Lower lobe of right lung (tissue), 2 donors: ENCODE results near the gene TBL1XR1. TPM values are rescaled to one million over a fixed set of nuclear protein-coding genes. Genes with fewer than 3 reads are reported as not detected.

ENCODE experiments used
- ATAC-seq, 2 donors: fragments of 200-7000 bp; cut with Tn5 transposase; one replicate each; pipeline ENCODE4 v1.9.1; 2020 to 2022; ENCODE audit warnings: mild to moderate bottlenecking in 2 of 2, moderate library complexity in 2 of 2
- DNase-seq: peaks from one replicate; pipeline ENCODE4 v3.0.0-alpha.2; 2020
- H3K27ac ChIP-seq: fragments of 200-600 bp; one replicate; pipeline ENCODE4 v1.8.0; 2022
- H3K27me3 ChIP-seq: fragments of 200-600 bp; one replicate; pipeline ENCODE4 v1.8.0; 2022; ENCODE audit warnings: low read depth
- H3K36me3 ChIP-seq: fragments of 200-600 bp; one replicate; pipeline ENCODE4 v1.8.0; 2022; ENCODE audit warnings: mild to moderate bottlenecking
- H3K4me1 ChIP-seq: fragments of 200-600 bp; one replicate; pipeline ENCODE4 v1.8.0; 2022
- H3K4me3 ChIP-seq: fragments of 200-600 bp; one replicate; pipeline ENCODE4 v1.8.0; 2022; ENCODE audit warnings: mild to moderate bottlenecking
- H3K9me3 ChIP-seq: fragments of 200-600 bp; one replicate; pipeline ENCODE4 v1.8.0; 2022
- intact Hi-C: fragments of 100-400 bp; cut with DNase I; formaldehyde crosslinking; loops from one replicate; pipeline ENCODE4 v1.11.0; 2022
- total RNA-seq: library from RNA; stranded (reverse); fragmentation: NEBNext Ultra II Directional; extraction: Animal tissue kit (Norgen Biotek cat#: 25700); gene quantifications from one replicate; pipeline ENCODE4 v1.2.1, GENCODE V29; 2021
- TF ChIP-seq, protein P1 (sequence below): fragments of 200-600 bp; IDR thresholded peaks from one replicate; pipeline ENCODE4 v1.8.0; 2022; ENCODE audit warnings: antibody characterized with exemption, mild to moderate bottlenecking
- donor health status: DM: no; HTN: yes; CAD: no; lungs with severe emphysema.

Gene TBL1XR1
- total RNA-seq, 1 donor from 2014 or later = 160 TPM

- no peak overlapping the region for H3K27ac ChIP-seq
- H3K4me3 ChIP-seq = no peak overlapping the region
- peaks cover 12% of the 10 kb centered on the region for H3K4me1 ChIP-seq
- TF ChIP-seq, protein P1, sequence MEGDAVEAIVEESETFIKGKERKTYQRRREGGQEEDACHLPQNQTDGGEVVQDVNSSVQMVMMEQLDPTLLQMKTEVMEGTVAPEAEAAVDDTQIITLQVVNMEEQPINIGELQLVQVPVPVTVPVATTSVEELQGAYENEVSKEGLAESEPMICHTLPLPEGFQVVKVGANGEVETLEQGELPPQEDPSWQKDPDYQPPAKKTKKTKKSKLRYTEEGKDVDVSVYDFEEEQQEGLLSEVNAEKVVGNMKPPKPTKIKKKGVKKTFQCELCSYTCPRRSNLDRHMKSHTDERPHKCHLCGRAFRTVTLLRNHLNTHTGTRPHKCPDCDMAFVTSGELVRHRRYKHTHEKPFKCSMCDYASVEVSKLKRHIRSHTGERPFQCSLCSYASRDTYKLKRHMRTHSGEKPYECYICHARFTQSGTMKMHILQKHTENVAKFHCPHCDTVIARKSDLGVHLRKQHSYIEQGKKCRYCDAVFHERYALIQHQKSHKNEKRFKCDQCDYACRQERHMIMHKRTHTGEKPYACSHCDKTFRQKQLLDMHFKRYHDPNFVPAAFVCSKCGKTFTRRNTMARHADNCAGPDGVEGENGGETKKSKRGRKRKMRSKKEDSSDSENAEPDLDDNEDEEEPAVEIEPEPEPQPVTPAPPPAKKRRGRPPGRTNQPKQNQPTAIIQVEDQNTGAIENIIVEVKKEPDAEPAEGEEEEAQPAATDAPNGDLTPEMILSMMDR = no peak
- H3K36me3 ChIP-seq = no peaks in the 10 kb centered on the region
- intact Hi-C loops = loop anchor here (10.0 kb wide), 1 partner anchor 137 kb away; the partner anchor contains the start of gene TBL1XR1
- no peaks in the 10 kb centered on the region for H3K9me3 ChIP-seq
- ATAC-seq = no peak
- H3K27me3 ChIP-seq = no peaks in the 10 kb centered on the region
- DNase-seq = no peak
Observed at GRCh38 chr3:177057768-177058167, 139.5 kb downstream of the TBL1XR1 start.

DNA sequence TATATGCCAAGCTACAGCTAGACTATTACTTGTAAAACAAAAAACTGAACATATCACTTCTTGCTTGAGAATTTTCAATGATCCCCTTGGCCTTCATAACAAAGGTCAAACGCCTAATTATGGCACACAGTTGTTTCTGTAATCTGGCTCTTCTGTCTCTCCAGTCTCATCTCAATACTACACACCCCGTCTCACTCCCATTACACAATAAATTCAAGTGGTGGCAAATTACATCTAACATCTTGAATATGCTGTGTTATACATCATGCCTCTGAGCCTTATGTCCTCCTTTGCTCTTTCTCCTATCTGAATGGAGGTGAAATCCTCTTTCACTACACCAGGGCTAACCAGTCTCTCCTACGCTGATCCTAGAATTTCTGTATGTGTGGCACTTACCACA, 140.4 kb downstream of the TBL1XR1 start:
- no peak overlapping the region for H3K4me3 ChIP-seq
- no peaks in the 10 kb centered on the region for H3K27me3 ChIP-seq
- intact Hi-C loops = loop anchor here (10.0 kb wide), 1 partner anchor 138 kb away; the partner anchor contains the start of gene TBL1XR1
- ATAC-seq = no peak
- TF ChIP-seq, protein P1 = no peak
- no peaks in the 10 kb centered on the region for H3K9me3 ChIP-seq
- no peak for DNase-seq
- peaks cover 12% of the 10 kb centered on the region for H3K4me1 ChIP-seq
- H3K27ac ChIP-seq = no peak overlapping the region
- no peaks in the 10 kb centered on the region for H3K36me3 ChIP-seq

DNA sequence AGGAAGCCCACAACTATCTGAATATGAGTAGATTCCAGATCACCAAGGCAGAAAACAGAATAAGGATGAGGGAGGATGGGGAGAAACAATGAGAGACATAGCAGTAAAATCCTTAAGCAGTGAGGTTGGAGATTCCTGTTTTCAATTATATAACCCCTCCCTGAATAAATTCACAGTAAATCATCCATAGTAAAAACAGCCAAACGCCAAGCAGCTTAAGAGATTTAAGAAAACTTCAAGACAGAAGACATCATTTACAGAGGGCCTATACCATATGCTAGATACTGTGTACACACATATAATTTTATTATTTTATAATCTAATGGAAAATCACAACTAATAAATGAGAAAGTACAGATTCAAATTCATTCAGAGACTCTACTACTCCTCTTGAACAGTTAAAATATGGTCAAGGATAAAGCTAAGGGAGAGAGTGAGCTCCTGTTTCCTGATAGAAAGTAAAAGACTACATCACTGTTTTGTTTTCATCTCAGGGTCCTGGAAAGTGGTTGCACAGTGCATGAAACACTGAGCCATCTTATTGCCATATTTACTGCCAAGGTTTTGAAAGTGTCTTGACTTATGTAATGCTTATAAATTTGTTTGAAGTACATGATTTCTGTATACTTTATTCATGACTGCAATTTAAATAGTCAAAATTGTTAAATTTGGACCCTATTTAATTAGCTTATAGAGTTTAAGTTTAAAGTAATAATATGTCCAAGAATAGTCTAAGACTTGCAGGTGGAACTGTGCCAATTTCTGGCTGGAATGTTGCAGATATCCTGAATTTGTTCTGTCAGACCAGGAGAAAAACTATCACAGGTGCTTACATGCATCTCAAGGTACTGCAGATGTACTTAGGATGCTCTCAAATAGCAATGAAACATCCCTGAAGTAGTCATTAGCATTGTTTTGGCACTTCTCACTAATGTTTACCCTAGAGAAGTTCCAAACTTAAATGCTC, 141.4 kb downstream of the TBL1XR1 start:
- ATAC-seq = no peak
- no peaks in the 10 kb centered on the region for H3K27me3 ChIP-seq
- intact Hi-C loops = loop anchor here (10.0 kb wide), 1 partner anchor 139 kb away; the partner anchor contains the start of gene TBL1XR1
- no peaks in the 10 kb centered on the region for H3K36me3 ChIP-seq
- no peak for DNase-seq
- H3K9me3 ChIP-seq = no peaks in the 10 kb centered on the region
- no peak overlapping the region for H3K27ac ChIP-seq
- no peak overlapping the region for H3K4me3 ChIP-seq
- TF ChIP-seq, protein P1 = no peak
- H3K4me1 ChIP-seq = peaks cover 18% of the 10 kb centered on the region

- DNase-seq (no peak), ATAC-seq (no peak)
- H3K4me1 ChIP-seq = peaks cover 25% of the 10 kb centered on the region
- H3K4me3 ChIP-seq = no peak overlapping the region
- no peaks in the 10 kb centered on the region for H3K9me3 ChIP-seq
- no peak overlapping the region for H3K27ac ChIP-seq
- TF ChIP-seq, protein P1 = no peak
- H3K27me3 ChIP-seq = no peaks in the 10 kb centered on the region
- intact Hi-C loops = loop anchor here (10.0 kb wide), 1 partner anchor 142 kb away; the partner anchor contains the start of gene TBL1XR1
- peaks cover 24% of the 10 kb centered on the region for H3K36me3 ChIP-seq
Observed at GRCh38 chr3:177053107-177053506, 144.2 kb downstream of the TBL1XR1 start.

GRCh38 chr3:177051411-177051810, 145.9 kb downstream of the TBL1XR1 start:
- TF ChIP-seq, protein P1 = no peak
- H3K4me3 ChIP-seq = no peak overlapping the region
- no peak for DNase-seq
- intact Hi-C loops = loop anchor here (10.0 kb wide), 1 partner anchor 143 kb away; the partner anchor contains the start of gene TBL1XR1
- no peaks in the 10 kb centered on the region for H3K27me3 ChIP-seq
- H3K27ac ChIP-seq = no peak overlapping the region
- no peaks in the 10 kb centered on the region for H3K9me3 ChIP-seq
- H3K36me3 ChIP-seq = peaks cover 41% of the 10 kb centered on the region
- H3K4me1 ChIP-seq = peaks cover 21% of the 10 kb centered on the region
- ATAC-seq = no peak
